Activated T-helper 1 cell treated with anti-CD3 and anti-CD28 coated beads, Interleukin-2, amount 50 U/mL, for 16 hours (primary cell): ENCODE data around the gene DAGLA.

Experiments
- DNase-seq, 2 donors: peaks; one replicate each; pipeline ENCODE4 v3.0.0-alpha.2; 2020; ENCODE audit warnings: low read depth in 1 of 2, low spot score in 1 of 2

The DAGLA gene

DNA sequence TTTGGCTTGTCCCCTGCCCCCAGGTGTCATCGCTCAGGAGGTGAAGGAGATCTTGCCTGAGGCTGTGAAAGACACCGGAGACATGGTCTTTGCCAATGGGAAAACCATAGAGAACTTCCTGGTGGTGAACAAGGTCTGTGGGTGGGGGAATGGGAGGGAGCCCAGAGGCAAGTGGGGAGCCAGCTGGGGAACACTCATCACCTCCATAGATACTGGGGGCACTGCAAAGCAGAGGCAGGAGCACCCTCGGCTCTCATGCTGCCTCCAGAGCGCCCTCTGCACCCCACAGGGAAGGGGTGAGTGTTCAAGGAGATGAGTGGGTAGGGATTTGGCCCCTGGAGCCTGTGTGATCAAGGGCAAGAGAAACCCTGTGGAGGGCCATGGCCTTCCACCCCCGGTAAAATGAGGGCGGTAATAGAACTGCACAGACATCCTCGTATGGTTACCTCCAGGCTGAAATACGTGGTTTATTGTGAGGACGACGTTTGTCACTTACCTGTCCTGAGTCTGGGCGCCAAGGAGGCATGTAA, 98.2 kb downstream of the DAGLA start:
- DNase-seq: no peak

GRCh38 chr11:61778920-61779650, 98.9 kb downstream of the DAGLA start:
- no peak for DNase-seq

GRCh38 chr11:61779666-61780525, 99.7 kb downstream of the DAGLA start:
- no peak for DNase-seq

- DNase-seq: no peak
These were observed 100.5 kb downstream of the DAGLA start for GRCh38 chr11:61780581-61781162.

DNA sequence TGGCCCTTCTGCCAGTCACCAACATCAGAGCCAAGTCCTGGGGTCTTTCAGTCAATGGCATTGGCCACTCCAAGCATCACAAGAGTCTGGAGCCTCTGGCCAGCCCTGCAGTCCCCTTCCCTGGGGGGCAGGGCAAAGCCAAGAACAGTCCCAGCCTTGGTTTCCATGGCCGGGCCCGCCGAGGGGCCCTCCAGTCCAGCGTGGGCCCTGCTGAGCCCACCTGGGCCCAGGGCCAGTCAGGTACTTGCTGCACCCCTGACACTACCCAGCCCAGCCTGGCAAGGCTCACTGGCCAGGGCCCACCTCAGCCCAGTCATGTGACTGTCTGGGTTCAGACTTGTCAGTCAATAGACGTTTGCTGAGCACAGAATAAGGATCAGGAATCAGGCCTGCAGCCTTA, 101.4 kb downstream of the DAGLA start:
- no peak for DNase-seq

- no peak for DNase-seq
These were observed 102.1 kb downstream of the DAGLA start for GRCh38 chr11:61782299-61782698.

DNA sequence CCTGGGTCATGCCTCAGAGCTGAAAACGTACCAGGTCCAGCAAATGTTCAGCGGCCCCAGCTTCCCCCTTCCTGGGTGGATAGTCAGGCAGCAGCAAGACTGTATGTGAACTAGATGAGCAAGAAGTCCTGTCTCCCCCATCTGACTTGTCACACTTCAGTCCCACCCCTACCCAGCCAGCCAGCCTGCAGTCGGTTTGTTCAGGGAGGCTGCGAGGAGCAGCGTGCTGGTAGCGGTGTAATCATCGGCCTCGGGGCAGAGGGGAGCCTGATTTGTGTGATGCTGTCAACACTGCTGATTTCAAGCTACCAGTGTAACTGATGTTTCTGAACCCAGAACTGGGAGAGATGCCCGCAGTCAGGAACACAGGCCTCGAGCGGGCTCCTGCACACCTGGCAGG, 102.7 kb downstream of the DAGLA start:
- DNase-seq: no peak

DNA sequence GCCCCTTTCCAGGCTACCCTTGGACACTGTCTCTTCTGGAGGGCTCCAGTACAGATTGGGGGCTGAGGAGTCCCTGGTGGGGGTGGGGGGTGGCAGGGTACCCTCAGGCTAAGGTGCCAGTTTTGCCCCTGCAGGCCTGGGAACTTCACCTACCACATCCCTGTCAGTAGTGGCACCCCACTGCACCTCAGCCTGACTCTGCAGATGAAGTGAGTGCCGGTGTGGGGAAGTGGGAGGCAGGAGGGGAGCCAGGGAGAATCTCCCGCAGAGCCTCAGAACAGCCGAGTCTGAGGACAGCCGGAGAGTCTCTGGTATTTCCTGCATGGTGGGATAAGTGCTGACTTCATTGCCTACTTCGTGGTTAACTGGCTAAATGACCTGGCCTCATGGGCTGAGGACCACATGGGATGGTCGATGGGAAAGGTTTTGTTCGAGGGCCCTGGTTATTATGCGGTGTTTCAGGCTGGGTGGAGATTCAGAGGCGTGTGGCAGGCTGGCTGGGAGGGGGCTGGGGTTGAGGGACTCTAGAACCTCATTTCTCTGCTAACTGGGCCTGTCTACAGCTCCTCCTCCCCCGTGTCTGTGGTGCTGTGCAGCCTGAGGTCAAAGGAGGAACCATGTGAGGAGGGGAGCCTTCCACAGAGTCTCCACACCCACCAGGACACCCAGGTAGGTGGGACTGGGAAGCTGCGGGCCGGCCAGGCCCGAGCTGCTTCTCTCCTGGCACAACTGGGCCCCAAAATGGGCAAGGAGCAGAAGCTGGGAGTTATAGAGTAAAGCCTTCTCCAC, 103.7 kb downstream of the DAGLA start:
- no peak for DNase-seq

- DNase-seq: no peak
These were observed 104.3 kb downstream of the DAGLA start for GRCh38 chr11:61784506-61784805.

GRCh38 chr11:61785837-61786402, 105.7 kb downstream of the DAGLA start:
- no peak for DNase-seq

DNA sequence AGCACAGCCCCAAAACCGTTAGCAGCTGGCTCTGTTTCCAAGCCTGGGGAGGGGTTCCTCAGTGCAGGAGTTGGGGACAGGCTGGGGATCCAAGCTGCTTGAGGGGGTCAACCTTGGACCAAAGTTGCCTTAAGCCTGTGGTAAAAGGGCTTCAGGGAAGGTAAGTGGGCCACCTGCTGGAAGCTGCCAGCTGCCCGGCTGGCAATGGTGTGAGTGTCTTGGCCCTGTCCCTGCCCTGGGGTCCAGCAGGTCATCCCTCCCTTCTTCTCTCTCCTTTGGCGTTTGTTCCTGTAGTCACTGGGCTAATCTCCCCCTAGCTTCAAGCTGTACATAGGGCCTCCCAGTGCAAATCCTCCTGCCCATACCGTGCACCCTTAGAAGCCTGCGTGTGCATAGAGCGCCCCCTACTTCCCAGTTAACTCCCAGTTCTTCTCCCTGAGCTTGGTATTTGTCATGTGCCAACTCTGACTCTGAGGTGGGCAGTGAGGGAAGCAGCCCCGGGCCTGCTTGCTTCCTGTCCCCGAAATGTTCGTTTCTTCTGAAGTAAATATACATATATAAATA, 107.8 kb downstream of the DAGLA start:
- DNase-seq: no peak

GRCh38 chr11:61791737-61792309, 111.6 kb downstream of the DAGLA start:
- DNase-seq: no peak

- DNase-seq: peak; percentile 65 to 78
These were observed 112.3 kb downstream of the DAGLA start, which contains the start of the genes FEN1 and TMEM258 for GRCh38 chr11:61792310-61793082. Gene FEN1 (plus strand): TSS chr11:61792911. CDS start chr11:61795362, 2,451 bp downstream. Gene TMEM258 (minus strand): TSS chr11:61792599. CDS start chr11:61792558, 41 bp downstream.

GRCh38 chr11:61793083-61793828, 113.1 kb downstream of the DAGLA start:
- no peak for DNase-seq

DNA sequence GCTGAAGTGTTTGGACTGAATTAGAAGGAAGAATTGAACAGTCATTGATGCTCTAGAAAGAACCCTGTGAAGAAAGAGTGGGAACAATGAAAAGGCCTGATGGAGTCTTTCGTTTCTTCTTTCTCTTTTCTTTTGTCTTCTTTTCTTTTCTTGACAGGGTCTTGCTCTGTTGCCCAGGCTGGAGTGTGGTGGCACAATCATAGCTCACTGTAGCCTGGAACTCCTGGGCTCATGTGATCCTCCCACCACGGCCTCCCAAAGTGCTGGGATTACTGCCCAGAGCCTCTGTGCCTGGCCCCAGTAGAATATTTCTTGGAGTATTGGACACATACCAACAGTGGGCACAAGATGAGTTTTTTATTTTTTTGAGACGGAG, 113.6 kb downstream of the DAGLA start:
- no peak for DNase-seq

DNA sequence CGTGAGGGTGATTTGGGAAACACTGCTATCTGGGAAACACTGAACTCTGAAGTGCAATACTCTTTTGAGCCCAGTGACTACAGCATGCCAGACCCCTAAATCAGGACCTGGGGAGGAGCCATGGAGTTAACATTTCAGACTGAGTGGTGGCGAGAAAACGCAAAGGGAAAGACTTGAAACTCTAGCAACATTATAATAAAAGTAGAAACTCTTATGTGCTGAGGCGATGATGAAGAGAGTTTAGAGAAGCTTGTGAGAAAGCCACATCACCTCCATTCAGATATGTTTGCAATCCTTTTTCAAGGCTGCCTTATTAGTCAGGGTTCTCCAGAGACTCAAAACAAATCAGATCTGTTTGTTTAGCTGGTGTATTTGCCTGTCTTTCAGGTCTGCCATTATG, 114.4 kb downstream of the DAGLA start:
- no peak for DNase-seq

- DNase-seq: no peak
These were observed 115.3 kb downstream of the DAGLA start for GRCh38 chr11:61795459-61795858.

- DNase-seq: no peak
These were observed 115.8 kb downstream of the DAGLA start for GRCh38 chr11:61795876-61796526.
